Umbilical cord (tissue), 2 donors: ENCODE measurements around the gene UBR3. TPM values are rescaled to one million over a fixed set of nuclear protein-coding genes. Genes with fewer than 3 reads are reported as not detected.
A peak's percentile ranks its signal among the peaks of the same experiment; 100 is the strongest.

Source experiments
- DNase-seq: peaks from one replicate; pipeline ENCODE4 v3.0.0-alpha.2; 2015; ENCODE audit warnings: low spot score
- total RNA-seq: library from RNA; depleted of rRNA; stranded (reverse); fragments of >200 nt; gene quantifications from one replicate; pipeline ENCODE4 v1.2.3, GENCODE V29; 2014; ENCODE audit warnings: low replicate concordance; ENCODE audit not compliant: insufficient read depth

The UBR3 gene
- total RNA-seq, 1 donor from 2014 or later: 124 TPM

DNA sequence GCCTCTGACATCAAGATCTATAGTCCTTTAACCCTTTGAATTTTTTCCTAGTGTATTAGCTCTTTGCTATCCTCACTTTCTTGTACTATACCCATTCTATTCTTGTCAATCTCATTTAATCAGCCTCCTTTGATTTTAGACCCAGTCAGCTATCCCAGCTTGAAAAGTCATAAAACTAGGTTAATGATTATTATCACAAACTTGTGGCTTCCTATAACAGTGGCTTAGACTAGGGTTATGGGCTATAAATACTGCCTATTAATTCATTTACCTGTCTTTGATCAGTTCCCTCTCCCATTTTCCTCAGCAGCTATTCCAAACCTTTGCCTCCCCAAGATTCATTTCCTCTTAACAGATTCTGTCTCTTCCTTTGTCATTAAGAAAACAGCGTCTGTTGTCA, 174.8 kb downstream of the UBR3 start:
- no peak for DNase-seq

DNA sequence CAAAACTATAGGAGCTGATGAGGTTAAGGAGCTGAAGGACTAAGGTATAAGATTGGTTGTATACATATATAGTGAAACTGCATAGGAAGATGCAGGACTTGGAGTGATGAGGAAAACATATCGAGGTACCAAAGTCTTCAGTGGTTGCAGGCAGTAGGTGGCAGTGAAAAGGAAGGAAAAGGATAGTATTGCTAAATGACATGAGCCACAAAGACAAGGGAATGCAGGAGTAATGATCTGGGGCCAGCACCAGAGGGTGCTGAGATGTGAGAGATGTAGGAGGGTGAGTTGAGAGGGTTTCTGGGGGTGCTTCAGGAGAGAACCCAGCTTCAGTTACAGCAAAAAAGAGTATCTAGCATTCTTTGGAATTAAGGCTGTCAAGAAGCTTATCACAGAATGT, 178.4 kb downstream of the UBR3 start:
- DNase-seq: no peak

DNA sequence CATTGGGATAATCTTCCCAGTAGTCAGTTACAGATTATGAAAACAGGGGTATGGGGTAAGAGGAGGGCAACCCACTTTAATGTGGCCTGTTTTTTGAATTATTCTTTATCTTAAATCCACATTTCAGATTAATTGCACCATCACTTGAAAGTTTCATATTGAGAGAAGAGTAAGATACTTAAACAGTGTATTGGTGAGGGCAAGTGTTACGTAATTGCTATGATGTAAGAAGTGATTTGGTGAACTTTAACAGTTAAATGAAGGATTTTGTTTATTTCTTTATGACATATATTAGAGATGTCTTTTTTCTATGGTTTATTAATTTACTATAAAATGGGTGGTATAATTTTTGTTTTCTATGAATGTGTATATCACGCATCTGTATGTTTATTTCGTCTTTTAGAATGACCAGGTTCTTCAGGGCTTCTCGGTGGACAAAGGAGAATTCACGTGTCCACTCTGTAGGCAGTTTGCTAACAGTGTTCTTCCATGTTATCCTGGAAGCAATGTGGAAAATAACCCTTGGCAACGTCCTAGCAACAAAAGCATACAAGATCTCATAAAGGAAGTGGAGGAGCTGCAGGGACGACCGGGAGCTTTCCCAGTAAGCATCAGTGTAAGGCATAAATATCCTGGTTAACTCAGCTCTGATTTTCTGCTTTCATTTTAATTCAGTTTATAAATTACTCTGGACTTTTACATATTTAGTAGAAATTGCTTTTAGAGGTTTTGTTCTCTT, 179.5 kb downstream of the UBR3 start:
- peak; percentile 38 for DNase-seq

DNA sequence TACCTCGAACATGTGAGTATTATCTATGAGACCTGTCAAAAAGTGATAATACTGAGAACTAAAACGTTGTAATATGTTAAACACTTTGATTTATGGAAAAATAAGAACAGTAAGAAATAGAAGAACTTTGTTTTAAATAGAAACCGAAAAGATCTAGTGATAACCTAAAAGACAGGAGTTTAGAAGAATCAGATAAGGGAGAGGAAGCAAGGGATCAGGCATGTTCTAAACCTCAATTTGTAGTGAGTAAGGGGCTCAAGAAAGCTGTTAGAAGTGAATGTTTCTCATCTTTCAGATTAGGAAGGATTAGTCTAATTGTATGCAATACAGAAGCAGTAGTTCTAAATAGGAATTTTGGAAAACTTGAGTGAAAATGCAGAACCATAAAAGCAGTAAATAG, 182.0 kb downstream of the UBR3 start:
- DNase-seq: no peak

DNA sequence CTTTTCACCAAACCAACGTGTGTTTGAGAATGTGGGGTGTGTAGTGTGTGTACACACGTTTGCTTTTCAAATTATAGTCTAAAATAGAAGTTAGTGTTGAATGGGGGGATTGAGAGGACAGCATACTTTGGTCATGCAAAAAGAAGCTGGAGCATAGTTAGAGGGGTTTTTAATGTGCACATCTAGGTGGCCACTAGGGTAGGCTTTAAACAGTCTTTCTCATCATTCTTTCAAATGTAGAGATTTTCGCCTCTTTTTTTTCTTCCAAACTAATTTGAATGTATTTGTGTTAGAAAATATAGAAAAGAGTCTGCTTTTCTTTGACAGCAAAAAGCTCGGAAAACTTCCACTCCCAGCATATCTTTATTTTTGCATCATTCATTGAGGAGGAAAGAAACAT, 185.5 kb downstream of the UBR3 start:
- no peak for DNase-seq

DNA sequence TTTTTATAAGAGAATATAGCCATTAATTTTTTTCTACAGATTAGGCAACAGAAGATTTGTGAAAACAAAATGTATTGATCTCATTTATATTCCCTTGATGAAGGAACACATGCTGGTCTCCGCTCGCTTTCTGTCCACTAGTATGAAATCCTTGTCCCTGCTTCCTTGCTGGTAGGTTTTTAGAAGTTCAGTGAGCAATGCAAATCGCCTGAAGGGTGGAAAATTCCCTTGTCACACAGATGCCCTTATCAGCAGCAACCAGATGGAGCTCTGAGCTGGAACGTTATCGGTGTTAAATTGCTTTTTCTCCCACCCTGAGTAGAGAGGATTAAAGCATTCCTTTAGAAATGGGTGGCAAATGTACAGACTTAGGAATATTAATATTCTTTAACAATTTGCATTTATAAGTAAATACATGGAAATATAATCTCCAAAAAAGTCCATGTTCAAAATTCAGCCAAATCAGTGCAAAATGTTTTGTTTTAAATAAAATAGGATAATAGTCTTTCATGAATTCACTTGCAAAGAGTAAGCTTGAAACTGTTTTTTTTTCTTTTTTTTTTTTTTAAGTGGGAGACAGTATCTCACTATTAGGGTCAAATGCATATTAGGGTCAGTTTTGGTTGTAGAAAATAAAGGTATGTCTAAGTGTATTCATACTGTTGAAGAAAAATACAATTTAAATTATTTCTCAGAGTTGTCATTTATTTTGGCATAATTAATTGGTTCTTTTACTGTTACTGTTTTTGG, 186.7 kb downstream of the UBR3 start:
- DNase-seq: peak; percentile 75

DNA sequence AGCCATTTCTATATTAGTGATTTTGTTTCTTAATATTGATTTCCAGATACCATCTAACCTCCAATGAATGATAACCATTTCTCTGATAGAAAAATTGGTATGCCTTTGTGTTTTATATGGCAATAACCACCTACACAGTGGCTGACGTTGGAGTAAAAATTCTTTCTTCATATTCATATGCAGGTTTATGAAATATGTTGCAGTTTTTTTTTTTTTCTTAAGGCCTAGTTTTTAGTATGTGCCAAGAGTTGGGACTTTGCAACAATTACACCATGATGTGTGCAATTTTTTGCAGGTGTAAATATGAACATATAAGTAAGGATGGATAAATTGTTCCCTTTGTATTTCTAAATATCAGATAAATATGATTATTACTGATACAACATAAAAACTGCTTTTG, 187.5 kb downstream of the UBR3 start:
- DNase-seq: no peak

DNA sequence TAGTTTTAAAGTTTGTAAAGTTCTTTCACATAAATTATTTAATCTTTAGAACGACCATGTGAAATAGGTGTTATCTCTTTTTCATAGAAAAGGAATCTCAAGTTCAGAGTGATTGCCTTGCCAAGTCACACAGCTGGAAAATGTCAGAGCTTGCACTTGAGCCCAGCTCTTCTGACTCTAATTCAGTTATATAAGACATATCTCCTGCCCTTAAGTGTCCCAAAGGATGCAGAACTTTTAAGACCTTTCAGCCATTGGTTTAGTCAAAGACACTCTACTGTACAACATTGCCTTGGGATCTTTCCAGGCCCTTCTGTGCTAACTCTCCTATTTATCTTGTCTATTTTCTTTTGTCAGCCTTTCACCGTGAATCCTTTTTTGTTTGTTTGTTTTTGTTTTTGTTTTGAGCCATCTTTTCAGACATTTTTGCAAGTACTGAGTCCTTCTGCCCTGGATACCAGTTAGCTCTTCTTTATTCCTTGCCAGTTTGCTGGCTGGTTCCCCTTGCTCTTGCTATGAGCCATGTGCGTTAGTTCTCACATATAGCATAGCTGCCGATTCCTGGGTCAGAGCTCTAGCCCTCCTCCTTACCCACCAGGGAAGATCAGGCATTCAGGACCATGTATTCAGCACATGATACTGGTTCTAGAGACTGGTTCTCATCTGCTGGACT, 190.7 kb downstream of the UBR3 start:
- peak; percentile 75 for DNase-seq

DNA sequence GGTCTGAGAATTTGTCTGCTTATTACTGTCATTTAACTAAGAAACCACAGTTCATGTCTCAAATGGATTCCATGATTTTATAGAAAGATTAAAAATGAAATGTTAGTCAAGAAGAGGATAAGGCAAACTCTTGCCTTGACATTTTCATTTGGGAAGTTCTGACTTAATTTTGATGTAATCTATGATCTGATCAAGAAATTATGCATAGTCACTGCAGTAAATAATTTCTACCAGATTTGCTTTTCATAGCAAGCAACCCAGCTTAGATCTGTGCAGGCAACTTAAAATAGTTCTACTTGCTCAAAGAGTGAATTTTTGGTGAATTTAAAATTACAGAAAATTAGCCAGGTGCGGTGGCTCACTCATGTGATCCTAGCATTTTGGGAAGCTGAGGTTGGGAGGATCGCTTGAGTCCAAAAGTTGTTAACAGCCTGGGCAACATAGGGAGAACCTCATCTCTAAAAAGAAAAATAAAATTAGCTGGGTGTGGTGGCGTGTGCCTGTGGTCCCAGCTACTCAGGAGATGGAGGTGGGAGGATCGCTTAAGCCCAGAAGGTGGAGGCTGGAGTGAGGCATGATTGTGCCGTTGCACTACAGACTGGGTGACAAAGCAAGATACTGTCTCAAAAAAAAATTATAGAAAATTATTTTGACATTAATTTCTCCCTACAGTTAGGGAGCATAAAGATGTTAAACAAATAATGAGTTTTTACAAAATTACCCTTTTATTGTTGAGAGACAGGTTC, 192.0 kb downstream of the UBR3 start:
- DNase-seq: no peak

DNA sequence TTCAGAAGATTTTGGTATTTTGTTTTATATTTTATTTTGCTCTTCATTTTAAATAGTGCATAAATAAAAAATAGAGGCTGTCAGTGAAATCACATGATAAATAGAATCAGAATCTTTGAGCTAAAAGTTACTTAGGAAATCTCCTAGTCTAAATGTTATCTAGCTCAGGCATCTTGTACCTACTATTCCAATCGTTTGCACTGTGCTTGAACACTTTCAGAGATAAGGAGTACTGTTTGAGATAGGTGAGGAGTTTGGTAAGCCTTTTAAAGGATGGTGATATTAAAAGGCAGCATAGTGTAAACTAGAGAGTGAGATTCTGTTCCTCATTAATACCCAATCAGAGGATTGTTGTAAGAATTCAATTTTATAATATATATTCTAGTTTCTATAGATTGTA, 193.5 kb downstream of the UBR3 start:
- DNase-seq: no peak

DNA sequence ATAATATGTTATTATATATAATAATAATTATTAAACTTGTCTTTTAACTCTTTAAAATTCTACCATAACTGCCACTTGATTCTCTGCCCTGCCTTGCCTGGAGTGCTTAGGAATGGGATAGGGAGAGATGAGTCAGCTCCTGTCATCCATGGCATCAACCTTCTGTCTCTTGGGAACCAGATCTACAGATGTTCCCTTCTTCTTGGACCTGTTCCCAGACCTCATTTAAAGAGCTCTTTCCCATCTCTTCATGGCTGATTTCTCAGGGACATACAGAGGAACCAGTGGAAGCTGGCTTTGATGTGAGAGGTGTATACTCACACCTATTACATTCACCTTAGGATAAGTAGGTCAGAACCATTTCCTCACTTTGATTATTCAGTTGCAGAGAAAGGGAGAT, 195.4 kb downstream of the UBR3 start:
- DNase-seq: peak; percentile 9

DNA sequence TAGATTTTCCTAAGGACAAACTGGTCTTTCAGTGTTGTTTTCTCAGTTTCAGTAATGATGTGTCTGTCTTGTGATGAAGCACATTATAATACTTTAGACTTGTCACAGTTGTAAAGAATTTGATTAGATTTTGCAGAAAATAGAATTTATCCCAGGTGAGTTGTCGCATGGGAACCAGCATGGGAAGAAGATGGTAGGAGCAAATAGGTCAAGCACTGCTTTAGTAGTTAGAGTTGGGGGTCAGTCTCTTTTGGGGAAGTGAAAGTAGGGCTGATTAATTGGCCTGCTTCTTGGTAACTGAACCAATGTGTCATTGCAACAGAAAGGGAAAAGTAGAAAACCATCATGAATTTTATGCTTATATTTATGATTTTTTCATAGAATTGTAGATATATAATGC, 197.5 kb downstream of the UBR3 start:
- DNase-seq: no peak

DNA sequence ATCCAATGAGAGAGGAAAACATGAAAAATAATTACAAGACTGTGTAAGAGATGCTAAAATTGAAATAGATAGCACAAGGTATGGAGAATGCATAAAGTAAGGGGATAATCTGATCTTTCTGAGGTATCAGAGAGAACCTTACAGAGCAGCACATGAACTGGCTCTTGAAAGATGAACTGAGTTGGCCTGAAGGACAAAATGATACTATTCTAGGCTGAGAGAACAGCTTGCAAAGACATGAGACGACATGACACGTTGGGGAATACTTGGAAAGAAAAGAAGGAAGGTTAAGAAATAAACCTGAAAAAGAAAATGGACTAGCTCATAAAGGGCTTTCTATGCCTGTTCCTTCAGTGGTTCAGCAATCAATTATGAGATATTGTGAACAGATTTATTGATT, 198.0 kb downstream of the UBR3 start:
- no peak for DNase-seq

DNA sequence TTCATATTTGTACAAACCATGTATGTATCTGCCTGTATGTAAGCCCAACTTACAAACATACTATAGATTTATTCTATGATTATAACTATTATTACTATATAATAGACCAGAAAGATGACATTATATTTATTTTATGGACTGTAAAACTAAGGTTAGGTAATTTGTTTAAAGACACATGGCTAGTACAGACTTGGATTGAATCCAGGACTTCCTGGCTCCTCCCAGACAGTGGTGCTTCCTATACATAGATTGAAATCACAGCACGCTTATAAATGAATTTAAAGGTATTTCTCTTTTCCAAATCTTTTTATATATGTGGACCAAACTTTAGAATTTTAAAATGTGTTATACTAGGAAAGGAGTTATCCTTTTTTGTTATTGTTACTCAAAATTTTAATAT, 199.1 kb downstream of the UBR3 start:
- DNase-seq: no peak

DNA sequence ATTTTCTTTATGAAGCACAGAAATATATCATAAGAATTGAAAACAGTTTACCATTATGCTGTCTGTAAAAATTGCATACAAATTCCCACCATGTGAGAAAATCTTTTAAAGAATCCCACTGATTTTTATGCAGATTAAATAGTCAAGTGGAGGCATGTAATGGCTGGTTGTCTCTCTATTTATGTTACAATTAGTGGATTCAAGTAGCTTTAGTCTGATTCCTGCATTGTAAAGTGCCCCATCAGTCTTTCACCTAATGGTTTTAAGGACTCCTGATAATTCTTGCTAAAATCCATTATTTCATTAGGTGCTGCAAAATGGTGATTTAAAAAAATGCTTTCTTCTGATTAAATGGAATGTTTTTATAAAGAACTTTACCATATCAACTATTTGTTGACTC, 202.3 kb downstream of the UBR3 start:
- no peak for DNase-seq

DNA sequence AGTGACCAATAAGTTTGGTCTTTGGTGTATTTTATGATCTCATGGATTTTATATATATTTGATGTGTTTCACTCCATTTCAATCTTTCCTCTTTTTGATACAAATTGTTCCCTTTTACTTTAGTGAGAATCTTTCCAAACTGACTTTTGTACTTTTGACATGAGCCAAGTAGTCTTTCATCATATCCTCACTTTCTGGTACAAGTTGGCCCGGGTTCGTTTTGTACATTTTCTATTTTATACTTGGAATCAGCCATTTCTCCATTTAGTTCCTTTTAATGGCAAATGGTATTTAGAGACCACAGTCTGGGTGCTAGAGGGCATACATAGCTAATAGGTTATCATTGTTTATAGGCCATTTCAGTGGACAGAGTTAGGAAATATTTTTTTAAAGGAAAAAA, 202.8 kb downstream of the UBR3 start:
- DNase-seq: no peak

DNA sequence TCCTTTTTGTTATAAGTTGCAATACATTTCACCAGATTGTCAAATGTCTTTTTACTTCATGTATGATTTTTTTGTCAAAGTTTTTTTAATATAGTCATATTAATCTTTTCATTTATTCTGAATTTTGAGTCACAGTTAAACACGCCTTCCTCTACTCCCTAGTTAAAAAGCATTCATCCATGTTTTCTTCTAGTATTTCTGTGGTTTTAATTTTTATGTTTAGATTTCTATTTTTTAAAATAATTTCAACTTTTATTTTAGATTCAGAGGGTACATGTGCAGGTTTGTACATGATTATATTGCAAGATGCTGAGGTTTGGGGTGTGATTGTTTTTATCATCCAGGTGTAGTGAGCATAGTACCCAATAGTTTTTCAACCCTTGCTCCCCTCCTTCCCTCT, 204.0 kb downstream of the UBR3 start:
- DNase-seq: no peak

DNA sequence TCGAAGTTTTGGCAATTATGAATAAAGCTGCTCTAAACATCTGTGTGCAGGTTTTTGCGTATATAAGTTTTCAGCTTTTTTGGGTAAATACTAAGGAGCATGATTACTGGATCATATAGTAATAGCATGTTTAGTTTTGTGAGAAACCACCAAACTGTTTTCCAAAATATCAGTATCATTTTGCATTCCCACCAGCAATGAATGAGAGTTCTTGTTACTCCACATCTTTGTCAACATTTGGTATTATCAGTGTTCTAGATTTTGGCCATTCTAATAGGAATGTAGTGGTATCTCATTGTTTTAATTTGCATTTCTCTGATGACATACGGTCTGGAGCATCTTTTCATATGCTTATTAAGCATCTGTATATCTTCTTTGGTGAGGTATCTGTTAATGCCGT, 207.3 kb downstream of the UBR3 start:
- no peak for DNase-seq

DNA sequence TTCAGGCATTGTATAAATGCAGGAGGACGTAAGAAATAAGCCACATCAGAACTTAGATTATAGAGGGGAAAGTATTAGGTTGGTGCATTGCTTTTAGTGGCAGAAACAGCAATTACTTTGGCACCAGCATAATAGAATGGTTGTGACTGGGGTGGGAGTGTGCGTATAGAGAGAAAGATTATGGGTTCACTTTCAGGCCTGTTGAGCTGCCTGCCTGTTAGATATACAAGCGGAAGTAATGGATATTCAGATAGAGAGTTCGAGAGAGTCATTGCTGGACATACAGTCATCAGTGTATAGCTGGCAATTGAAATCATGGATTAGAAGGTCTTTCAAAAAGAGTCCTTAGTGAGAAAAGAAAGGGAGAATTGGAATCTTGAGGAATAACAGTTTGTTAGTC, 211.5 kb downstream of the UBR3 start:
- DNase-seq: no peak

DNA sequence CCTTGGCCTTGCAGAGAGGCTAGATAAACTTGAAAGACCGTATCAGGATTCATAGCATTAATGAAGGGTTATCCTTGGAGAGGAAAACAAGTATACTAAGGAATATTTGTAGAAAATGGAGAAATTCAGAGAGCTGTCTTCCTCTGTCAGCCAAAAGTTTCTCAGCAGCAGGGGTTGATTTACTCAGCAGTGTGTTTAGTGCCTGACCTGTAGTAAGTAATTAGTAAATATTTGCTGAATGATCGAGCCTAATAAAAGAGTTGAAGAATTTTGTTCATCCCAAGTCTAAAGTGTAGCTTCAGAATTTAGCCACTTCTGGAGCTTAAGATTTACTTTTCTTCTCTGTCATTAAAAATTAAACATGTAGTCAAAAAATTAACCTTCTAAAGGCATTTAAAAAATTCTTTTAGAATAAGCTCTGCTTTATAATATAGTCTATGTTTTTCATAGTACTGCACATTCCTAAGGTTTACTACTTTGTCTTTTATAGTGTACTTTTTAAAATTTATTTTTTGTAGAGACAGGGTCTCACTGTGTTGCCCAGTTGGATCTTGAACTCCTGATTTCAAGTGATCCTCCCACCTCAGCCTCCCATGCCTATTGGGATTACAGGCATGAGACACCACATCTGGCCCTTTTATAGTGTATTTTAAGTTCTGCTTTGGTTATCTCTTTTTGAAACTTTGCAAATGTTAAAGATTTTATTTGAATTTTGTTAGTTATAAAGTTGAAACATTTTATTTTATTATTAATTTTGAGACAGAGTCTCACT, 212.3 kb downstream of the UBR3 start:
- no peak for DNase-seq

DNA sequence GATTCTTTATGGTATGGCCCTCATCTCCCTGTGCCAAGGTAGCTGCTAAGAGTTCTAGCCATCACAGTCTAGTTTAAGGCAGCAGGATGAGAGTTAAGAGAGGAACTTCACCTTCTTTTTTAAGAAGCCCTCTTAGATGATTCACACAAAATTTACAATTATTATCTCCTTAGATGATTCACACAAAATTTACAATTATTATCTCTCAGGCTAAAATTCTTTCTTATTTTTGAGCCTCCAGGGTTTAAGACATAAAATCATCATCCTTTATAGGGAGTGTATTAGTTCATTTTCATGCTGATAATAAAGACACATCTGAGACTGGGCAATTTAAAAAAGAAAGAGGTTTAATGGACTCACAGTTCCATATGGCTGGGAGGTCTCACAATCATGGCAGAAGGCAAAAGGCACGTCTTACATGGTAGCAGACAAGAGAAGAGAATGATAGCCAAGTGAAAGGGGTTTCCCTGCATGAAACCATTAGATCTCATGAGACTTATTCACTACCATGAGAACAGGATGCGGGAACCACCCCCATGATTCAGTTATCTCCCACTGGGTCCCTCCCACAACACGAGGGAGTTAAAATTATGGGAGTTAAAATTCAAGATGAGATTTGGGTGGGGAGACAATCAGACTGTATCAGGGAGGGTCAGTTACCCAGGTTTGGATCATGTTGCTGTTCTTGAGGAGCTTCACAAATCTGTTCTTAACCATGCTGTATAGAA, 217.7 kb downstream of the UBR3 start:
- no peak for DNase-seq
